ENCODE measurements around the gene BEND6. TPM values are rescaled to one million over a fixed set of nuclear protein-coding genes. Genes with fewer than 3 reads are reported as not detected.

BEND6 gene
- total and polyA plus RNA-seq, 4 donors: under 0.01 to 0.14 (median 0.03) TPM; not detected in 1

GRCh38 chr6:56961151-56961550 is 6.2 kb downstream of the BEND6 start (continued):
- TF ChIP-seq, protein P1, sequence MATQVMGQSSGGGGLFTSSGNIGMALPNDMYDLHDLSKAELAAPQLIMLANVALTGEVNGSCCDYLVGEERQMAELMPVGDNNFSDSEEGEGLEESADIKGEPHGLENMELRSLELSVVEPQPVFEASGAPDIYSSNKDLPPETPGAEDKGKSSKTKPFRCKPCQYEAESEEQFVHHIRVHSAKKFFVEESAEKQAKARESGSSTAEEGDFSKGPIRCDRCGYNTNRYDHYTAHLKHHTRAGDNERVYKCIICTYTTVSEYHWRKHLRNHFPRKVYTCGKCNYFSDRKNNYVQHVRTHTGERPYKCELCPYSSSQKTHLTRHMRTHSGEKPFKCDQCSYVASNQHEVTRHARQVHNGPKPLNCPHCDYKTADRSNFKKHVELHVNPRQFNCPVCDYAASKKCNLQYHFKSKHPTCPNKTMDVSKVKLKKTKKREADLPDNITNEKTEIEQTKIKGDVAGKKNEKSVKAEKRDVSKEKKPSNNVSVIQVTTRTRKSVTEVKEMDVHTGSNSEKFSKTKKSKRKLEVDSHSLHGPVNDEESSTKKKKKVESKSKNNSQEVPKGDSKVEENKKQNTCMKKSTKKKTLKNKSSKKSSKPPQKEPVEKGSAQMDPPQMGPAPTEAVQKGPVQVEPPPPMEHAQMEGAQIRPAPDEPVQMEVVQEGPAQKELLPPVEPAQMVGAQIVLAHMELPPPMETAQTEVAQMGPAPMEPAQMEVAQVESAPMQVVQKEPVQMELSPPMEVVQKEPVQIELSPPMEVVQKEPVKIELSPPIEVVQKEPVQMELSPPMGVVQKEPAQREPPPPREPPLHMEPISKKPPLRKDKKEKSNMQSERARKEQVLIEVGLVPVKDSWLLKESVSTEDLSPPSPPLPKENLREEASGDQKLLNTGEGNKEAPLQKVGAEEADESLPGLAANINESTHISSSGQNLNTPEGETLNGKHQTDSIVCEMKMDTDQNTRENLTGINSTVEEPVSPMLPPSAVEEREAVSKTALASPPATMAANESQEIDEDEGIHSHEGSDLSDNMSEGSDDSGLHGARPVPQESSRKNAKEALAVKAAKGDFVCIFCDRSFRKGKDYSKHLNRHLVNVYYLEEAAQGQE (IDR thresholded peaks at IDR 0.05): no peak
- TF ChIP-seq RXRA (IDR thresholded peaks at IDR 0.05): no peak
- TF ChIP-seq MAX (IDR thresholded peaks at IDR 0.05): no peak
- TF ChIP-seq YY1 (IDR thresholded peaks at IDR 0.05): no peak
- no peak for TF ChIP-seq SP1 (IDR thresholded peaks at IDR 0.05)

DNA sequence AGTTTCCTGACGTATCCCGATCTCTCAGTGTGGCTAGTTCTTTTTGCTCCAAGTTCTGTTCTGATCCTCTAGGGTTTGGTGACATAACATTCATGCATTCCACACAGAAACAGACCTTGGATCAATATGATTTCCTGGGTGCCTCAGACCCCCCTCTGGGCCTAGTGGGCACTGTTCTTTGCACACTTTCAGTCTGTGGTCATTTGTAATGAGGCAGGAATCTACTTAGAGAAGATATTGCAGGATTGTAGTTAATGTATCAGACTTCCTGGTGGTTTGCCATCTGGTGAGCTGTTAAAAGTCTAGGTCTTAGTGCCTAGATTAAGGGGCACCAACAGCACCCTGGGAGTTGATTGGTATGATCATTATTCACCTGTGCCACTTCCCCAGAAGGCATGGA is 7.5 kb downstream of the BEND6 start:
- H3K4me1 ChIP-seq (ENCODE audit: control insufficient read depth in 4 of 4, insufficient read depth in 4 of 4, low read length in 3 of 4): no peaks in the 10 kb centered on the region
- 91% methylated on average over 2 of the region's 2 CpGs for WGBS
- no peak overlapping the region for H3K4me3 ChIP-seq (ENCODE audit: low read depth in 1 of 3, low read length in 3 of 3)
- H3K27me3 ChIP-seq (ENCODE audit: control insufficient read depth in 4 of 4, insufficient read depth in 4 of 4, low read length in 3 of 4): peaks cover 0 to 5% (median 0%) of the 10 kb centered on the region in 4 donors
- H3K36me3 ChIP-seq (ENCODE audit: control insufficient read depth in 4 of 4, insufficient read depth in 3 of 4, low read depth in 1 of 4, low read length in 3 of 4): no peaks in the 10 kb centered on the region
- no peak overlapping the region for H3K27ac ChIP-seq (ENCODE audit: low read depth in 1 of 2, low read length in 2 of 2)
- TF ChIP-seq RAD21 (IDR thresholded peaks at IDR 0.05): no peak
- no peak for TF ChIP-seq CTCF (IDR thresholded peaks at IDR 0.05; ENCODE audit: low read depth, low read length, missing input control)
- TF ChIP-seq EGR1 (IDR thresholded peaks at IDR 0.05; ENCODE audit: low read depth in 2 of 2): no peak
- no peak for TF ChIP-seq RXRA (IDR thresholded peaks at IDR 0.05)
- TF ChIP-seq MAX (IDR thresholded peaks at IDR 0.05): no peak
- TF ChIP-seq ATF3 (IDR thresholded peaks at IDR 0.05): no peak
- TF ChIP-seq HNF4A (conservative IDR thresholded peaks at IDR 0.05): no peak
- no peak for TF ChIP-seq TAF1 (conservative IDR thresholded peaks at IDR 0.05)
- TF ChIP-seq FOXA1 (IDR thresholded peaks at IDR 0.05): no peak
- TF ChIP-seq, protein P1 (IDR thresholded peaks at IDR 0.05): no peak
- no peak overlapping the region for H3K9ac ChIP-seq (ENCODE audit: low read depth in 1 of 2, low read length in 2 of 2)
- DNase-seq (ENCODE audit: low spot score): no peak
- H3K9me3 ChIP-seq (ENCODE audit: control insufficient read depth in 4 of 4, low read length in 3 of 4): no peaks in the 10 kb centered on the region

Data from liver (tissue), 9 donors.